Measurements from ENCODE around the gene FHL1.

- no peak for TF ChIP-seq CTCF (conservative IDR thresholded peaks at IDR 0.05)
- TF ChIP-seq ZFX (IDR thresholded peaks at IDR 0.05) = no peak
Measured at GRCh38 chrX:136256026-136256425, 108.7 kb downstream of the FHL1 start.
